Measurements from ENCODE around the gene NUDC. TPM values are rescaled to one million over a fixed set of nuclear protein-coding genes. Genes with fewer than 3 reads are reported as not detected.

Gene NUDC
- total and polyA plus RNA-seq, 4 experiments from 2014 or later = 42.0 to 98.2 (median 63.3) TPM

DNA sequence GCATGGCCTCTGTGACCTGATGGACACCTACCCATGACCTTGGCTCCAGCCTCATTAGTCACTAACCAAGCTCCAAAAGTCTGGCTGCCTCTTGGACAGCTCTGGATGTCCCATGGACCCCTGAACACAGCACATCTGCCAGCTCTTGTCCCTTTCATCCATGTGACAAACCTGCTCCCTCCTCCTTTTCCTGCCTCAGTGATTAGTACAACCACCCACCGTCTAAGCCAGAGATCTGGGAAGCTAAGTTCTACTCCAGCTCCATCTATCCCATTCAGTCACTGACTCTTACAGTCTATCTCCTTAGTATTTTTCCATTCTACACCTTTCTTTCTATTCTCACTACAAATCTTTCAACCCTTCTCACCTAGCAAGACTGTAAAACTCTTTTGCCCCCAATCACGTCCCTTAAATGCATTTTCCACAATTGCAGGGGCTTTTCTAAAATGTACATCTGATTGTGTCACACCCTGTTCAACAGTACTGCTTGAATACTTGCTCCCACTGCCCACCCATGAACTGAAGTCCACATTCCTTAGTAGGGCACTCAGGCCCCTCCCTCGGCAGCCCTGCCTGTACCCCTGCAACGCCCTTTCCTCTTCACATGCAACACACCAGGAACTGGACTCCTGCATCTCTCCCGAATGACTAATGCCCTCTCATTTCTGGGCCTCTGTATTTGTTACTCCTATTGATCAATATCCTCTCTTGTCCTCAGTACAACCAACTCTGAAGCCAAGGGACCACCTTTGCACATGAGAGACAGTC, 38.7 kb upstream of the NUDC start:
- intact Hi-C loops (cut with micrococcal nuclease) = no loop called here
- ChIA-PET POLR2A (ENCODE audit: partially characterized antibody) (interaction anchor here (1.1 kb wide), 1 partner anchor 14 kb away, joined by 3 read pairs; no protein-coding TSS in a partner anchor), CTCF (ENCODE audit: partially characterized antibody) (interaction anchor here (0.8 to 3.1 kb wide), 8 partner anchors 9 to 281 kb away, joined by 3 to 11 read pairs (median 4); partner anchors contain the start of gene GPATCH3)
- Mint-ChIP-seq H3K36me3 (peaks cover 44 to 64% of the 10 kb centered on the region in 2 donors), H3K27me3 (no peaks in the 10 kb centered on the region), H3K9me3 (peaks cover 0 to 3% (median 0%) of the 10 kb centered on the region in 8 donors), H3K27ac (peak overlapping the region in 4 of 7 donors; percentile 7 to 82 (median 22)), H3K4me1 (peaks cover 6 to 14% (median 10%) of the 10 kb centered on the region in 4 donors), H3K4me3 (no peak overlapping the region)
- DNase-seq = no peak
- Histone ChIP-seq H3K4me3 (ENCODE audit: low read length in 2 of 2) (no peak overlapping the region), H3K27me3 (ENCODE audit: insufficient read depth, low read length) (no peaks in the 10 kb centered on the region), H3K4me1 (ENCODE audit: insufficient read depth, low read length) (peaks cover 6% of the 10 kb centered on the region), H3K9me3 (ENCODE audit: control insufficient read depth in 1 of 2, low read length in 2 of 2) (no peaks in the 10 kb centered on the region), H3K36me3 (ENCODE audit: insufficient read depth, low read length) (peaks cover 61% of the 10 kb centered on the region), H3K27ac (ENCODE audit: low read depth, low read length) (no peak overlapping the region)

DNA sequence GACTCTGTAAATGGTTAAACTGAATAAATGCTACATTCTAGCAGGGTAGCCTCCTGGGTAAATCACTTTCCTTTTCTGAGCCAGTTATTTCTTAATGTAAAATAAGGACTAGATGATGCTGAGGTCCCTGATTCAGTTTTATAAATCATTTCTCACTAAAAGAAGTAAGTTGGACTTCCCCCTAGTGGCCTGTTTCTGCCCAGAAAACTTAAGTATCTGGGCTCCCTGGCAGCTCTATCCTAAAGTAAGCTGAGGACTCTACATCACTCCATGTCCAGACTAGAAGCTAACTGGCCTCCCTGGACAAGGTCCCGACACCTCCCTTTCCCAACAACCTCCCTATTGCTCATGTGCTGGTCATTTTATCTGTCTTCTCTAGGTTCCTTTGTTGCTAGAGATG, 34.4 kb upstream of the NUDC start:
- DNase-seq = peak in 2 of 5 donors; percentile 11 to 20

DNA sequence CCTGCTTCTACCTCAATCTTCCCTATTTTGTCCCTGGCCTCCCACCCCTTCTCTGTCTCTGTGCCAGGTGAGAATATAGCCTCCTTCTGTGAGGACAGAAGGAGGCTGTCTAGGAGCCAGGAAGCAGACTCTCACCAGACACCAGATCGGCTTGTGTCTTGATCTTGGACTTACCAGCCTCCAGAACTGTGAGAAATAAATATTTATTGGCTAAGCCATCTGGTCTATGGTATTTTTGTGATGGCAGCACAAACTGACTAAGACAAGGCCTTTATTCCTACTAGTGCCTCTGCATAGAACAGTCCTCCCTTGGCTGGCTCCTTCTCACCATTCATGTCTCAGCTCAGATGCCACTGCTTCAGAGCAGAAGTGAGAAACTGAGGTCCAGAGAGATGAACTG, 33.3 kb upstream of the NUDC start:
- POLR2A ChIA-PET (ENCODE audit: partially characterized antibody) = interaction anchor here (3.1 to 7.0 kb wide), 3 partner anchors 11 to 388 kb away, joined by 16 to 114 read pairs (median 27); partner anchors contain the start of gene GPATCH3

More for the DNA sequence above, 34.4 kb upstream of the NUDC start:
- peaks cover 45 to 66% of the 10 kb centered on the region in 2 donors for H3K36me3 Mint-ChIP-seq
- H3K4me1 ChIP-seq (ENCODE audit: insufficient read depth, low read length) = peaks cover 34% of the 10 kb centered on the region
- POLR2A ChIA-PET (ENCODE audit: partially characterized antibody) = interaction anchor here (0.6 to 7.0 kb wide), 4 partner anchors 12 to 267 kb away, joined by 3 to 114 read pairs (median 6); partner anchors contain the start of gene GPATCH3
- no peaks in the 10 kb centered on the region for H3K27me3 ChIP-seq (ENCODE audit: insufficient read depth, low read length)
- H3K27ac Mint-ChIP-seq = peak overlapping the region; percentile 3 to 97 (median 67)
- H3K9me3 ChIP-seq (ENCODE audit: control insufficient read depth in 1 of 2, low read length in 2 of 2) = no peaks in the 10 kb centered on the region
- peaks cover 60% of the 10 kb centered on the region for H3K36me3 ChIP-seq (ENCODE audit: insufficient read depth, low read length)
- H3K4me3 ChIP-seq (ENCODE audit: low read length in 2 of 2) = no peak overlapping the region
- peaks cover 26 to 42% (median 31%) of the 10 kb centered on the region in 4 donors for H3K4me1 Mint-ChIP-seq
- no peaks in the 10 kb centered on the region for H3K27me3 Mint-ChIP-seq
- peak overlapping the region; percentile 22 to 79 (median 52) for H3K4me3 Mint-ChIP-seq
- peaks cover 0 to 1% (median 0%) of the 10 kb centered on the region in 8 donors for H3K9me3 Mint-ChIP-seq
- CTCF ChIA-PET (ENCODE audit: partially characterized antibody) = interaction anchor here (0.6 to 3.0 kb wide), 16 partner anchors 9 to 285 kb away, joined by 3 to 14 read pairs (median 5); partner anchors contain the start of gene GPATCH3
- H3K27ac ChIP-seq (ENCODE audit: low read depth, low read length) = no peak overlapping the region
- intact Hi-C loops (cut with micrococcal nuclease) = no loop called here

DNA sequence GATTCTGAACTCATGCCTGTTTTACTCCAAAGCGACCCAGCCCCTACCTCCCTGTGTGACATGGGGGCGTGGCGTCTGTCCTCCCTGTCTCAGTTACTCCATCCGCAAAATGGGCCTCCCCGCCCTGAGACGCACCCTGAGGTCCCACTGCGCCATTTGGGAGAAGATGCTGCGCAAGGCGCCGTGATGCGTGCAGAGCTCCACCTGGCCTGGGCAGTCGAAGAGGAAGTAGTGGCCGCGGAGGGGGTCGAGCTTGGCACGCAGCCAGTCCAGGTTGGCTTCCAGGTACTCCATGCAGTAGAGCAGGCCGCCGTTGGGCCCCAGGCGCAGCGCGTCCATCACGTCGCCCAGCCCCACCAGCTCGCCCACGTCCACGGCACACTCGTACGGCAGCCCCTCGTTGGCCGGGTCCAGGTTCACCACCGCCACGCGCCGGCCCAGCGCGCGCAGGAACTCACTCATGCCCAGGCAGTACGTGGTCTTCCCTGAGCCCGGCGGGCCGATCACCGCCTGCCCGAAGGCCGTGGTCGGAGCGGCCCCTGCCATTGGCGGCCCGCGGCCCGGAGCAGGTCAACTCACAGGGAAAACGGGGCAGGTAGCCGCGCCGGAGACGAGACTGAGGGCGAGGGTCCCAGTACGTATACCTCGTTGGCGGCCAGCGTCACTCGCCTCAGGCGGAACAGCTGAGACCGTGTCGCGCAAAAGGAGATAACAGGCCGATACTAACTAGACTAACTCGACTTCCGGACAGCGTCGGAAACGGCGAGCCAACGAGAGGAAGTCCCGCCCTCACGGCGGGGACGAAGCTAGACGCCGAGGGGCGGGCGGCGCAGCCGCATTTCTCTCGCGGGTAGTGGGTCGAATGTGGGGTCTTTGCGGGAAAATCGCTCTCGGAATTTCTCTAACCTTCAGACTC, 31.7 kb upstream of the NUDC start, which contains the start of gene GPN2:
GPN2 (minus strand) TSS at position 733 of the 916 bp plus-strand sequence; CDS start at position 546, 187 bp downstream.
- ChIA-PET CTCF (ENCODE audit: partially characterized antibody) (interaction anchor here (1.1 to 3.1 kb wide), 12 partner anchors 9 to 288 kb away, joined by 3 to 15 read pairs (median 5); no protein-coding TSS in a partner anchor), POLR2A (ENCODE audit: partially characterized antibody) (interaction anchor here (0.6 to 7.0 kb wide), 24 partner anchors 9 to 1691 kb away, joined by 3 to 114 read pairs (median 5); partner anchors contain the start of genes ARID1A, GPATCH3, NUDC and SFN)
- Mint-ChIP-seq H3K9me3 (no peaks in the 10 kb centered on the region), H3K4me1 (peaks cover 22 to 46% (median 31%) of the 10 kb centered on the region in 4 donors), H3K36me3 (peaks cover 36 to 60% of the 10 kb centered on the region in 2 donors), H3K27me3 (no peaks in the 10 kb centered on the region), H3K4me3 (peak within 1 kb of the TSS; percentile 91 to 97 (median 96)), H3K27ac (peak within 1 kb of the TSS; percentile 97 to 98 (median 97))
- H3K4me3 ChIP-seq (ENCODE audit: low read length in 2 of 2) = peak within 1 kb of the TSS; percentile 81 to 98
- intact Hi-C loops (cut with micrococcal nuclease) = loop anchor here (1.0 kb wide), 2 partner anchors 10 to 25 kb away; partner anchors contain the start of gene GPATCH3
- H3K4me1 ChIP-seq (ENCODE audit: insufficient read depth, low read length) = peaks cover 34% of the 10 kb centered on the region
- peak within 1 kb of the TSS; percentile 93 for H3K27ac ChIP-seq (ENCODE audit: low read depth, low read length)
- peaks cover 53% of the 10 kb centered on the region for H3K36me3 ChIP-seq (ENCODE audit: insufficient read depth, low read length)
- H3K9me3 ChIP-seq (ENCODE audit: control insufficient read depth in 1 of 2, low read length in 2 of 2) = no peaks in the 10 kb centered on the region
- peak; percentile 72 to 84 (median 75) for DNase-seq
- H3K27me3 ChIP-seq (ENCODE audit: insufficient read depth, low read length) = no peaks in the 10 kb centered on the region

More for the DNA sequence above, 33.3 kb upstream of the NUDC start:
- intact Hi-C loops (cut with micrococcal nuclease) = no loop called here
- no peak overlapping the region for H3K27ac ChIP-seq (ENCODE audit: low read depth, low read length)
- Mint-ChIP-seq H3K36me3 (peaks cover 36 to 63% of the 10 kb centered on the region in 2 donors), H3K4me3 (peak overlapping the region; percentile 91 to 97 (median 96)), H3K9me3 (no peaks in the 10 kb centered on the region), H3K4me1 (peaks cover 22 to 42% (median 31%) of the 10 kb centered on the region in 4 donors), H3K27me3 (no peaks in the 10 kb centered on the region), H3K27ac (peak overlapping the region in 6 of 7 donors; percentile 81 to 98 (median 97))
- H3K36me3 ChIP-seq (ENCODE audit: insufficient read depth, low read length) = peaks cover 56% of the 10 kb centered on the region
- DNase-seq = no peak
- no peaks in the 10 kb centered on the region for H3K27me3 ChIP-seq (ENCODE audit: insufficient read depth, low read length)
- CTCF ChIA-PET (ENCODE audit: partially characterized antibody) = interaction anchor here (0.6 to 3.1 kb wide), 9 partner anchors 9 to 286 kb away, joined by 3 to 15 read pairs (median 9); partner anchors contain the start of gene GPATCH3
- H3K9me3 ChIP-seq (ENCODE audit: control insufficient read depth in 1 of 2, low read length in 2 of 2) = no peaks in the 10 kb centered on the region
- peaks cover 34% of the 10 kb centered on the region for H3K4me1 ChIP-seq (ENCODE audit: insufficient read depth, low read length)
- no peak overlapping the region for H3K4me3 ChIP-seq (ENCODE audit: low read length in 2 of 2)

DNA sequence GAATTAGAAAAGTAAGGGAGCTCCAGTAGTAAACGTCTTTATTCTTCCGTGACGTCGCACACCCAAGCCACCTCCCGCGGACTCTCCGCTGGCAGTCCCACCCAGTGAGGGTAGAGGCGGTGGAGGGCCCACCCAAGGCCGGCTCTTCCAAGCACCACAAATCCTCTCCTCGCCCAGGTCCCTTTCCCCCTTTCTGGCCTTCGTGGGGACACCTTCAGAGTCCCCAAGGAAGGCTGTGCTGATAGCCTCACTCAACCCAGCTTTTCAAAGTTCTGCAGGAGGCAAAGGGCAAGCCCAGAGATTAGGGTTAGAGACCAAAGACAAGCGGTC, 31.1 kb upstream of the NUDC start:
- ChIA-PET CTCF (ENCODE audit: partially characterized antibody) (interaction anchor here (1.1 to 3.1 kb wide), 7 partner anchors 9 to 289 kb away, joined by 4 to 15 read pairs (median 5); no protein-coding TSS in a partner anchor), POLR2A (ENCODE audit: partially characterized antibody) (interaction anchor here (0.6 to 7.0 kb wide), 23 partner anchors 9 to 1691 kb away, joined by 3 to 114 read pairs (median 5); partner anchors contain the start of genes ARID1A, GPATCH3, NUDC and SFN)
- peaks cover 53% of the 10 kb centered on the region for H3K36me3 ChIP-seq (ENCODE audit: insufficient read depth, low read length)
- Mint-ChIP-seq H3K27ac (peak overlapping the region; percentile 97 to 98 (median 97)), H3K36me3 (peaks cover 32 to 61% of the 10 kb centered on the region in 2 donors), H3K27me3 (no peaks in the 10 kb centered on the region), H3K4me1 (peaks cover 17 to 43% (median 31%) of the 10 kb centered on the region in 4 donors), H3K9me3 (no peaks in the 10 kb centered on the region), H3K4me3 (peak overlapping the region; percentile 91 to 97 (median 96))
- H3K4me3 ChIP-seq (ENCODE audit: low read length in 2 of 2) = peak overlapping the region; percentile 81 to 98
- DNase-seq = no peak
- H3K9me3 ChIP-seq (ENCODE audit: control insufficient read depth in 1 of 2, low read length in 2 of 2) = no peaks in the 10 kb centered on the region
- H3K27me3 ChIP-seq (ENCODE audit: insufficient read depth, low read length) = no peaks in the 10 kb centered on the region
- intact Hi-C loops (cut with micrococcal nuclease) = loop anchor here (1.0 kb wide), 2 partner anchors 10 to 25 kb away; partner anchors contain the start of gene GPATCH3
- peaks cover 34% of the 10 kb centered on the region for H3K4me1 ChIP-seq (ENCODE audit: insufficient read depth, low read length)
- H3K27ac ChIP-seq (ENCODE audit: low read depth, low read length) = peak overlapping the region; percentile 93

DNA sequence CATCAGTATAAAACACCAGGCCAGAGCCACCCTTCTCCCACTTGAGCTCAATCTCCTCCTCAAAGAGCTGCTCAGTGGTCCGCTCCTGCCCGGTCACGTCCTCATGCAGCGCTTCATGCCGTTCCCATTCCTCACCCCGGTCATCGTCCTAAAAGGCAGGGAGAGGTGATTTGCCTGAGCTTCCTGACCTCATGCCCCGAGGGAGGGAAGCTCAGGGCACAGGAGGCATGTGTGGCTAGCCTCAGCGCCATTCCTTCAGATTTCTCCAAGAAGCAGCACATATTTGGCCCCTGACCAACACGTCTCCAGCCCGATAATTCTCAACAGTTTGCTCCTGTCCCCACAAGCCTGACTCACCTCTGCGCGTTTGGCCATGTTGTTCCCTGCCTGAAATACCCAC, 27.3 kb upstream of the NUDC start:
- Mint-ChIP-seq H3K9me3 (no peaks in the 10 kb centered on the region), H3K27me3 (no peaks in the 10 kb centered on the region), H3K27ac (peak overlapping the region in 3 of 7 donors; percentile 12 to 79 (median 71)), H3K4me1 (peaks cover 9 to 40% (median 21%) of the 10 kb centered on the region in 4 donors), H3K4me3 (peak overlapping the region in 1 of 8 donors; percentile 62), H3K36me3 (peaks cover 25 to 61% of the 10 kb centered on the region in 2 donors)
- Histone ChIP-seq H3K9me3 (ENCODE audit: control insufficient read depth in 1 of 2, low read length in 2 of 2) (no peaks in the 10 kb centered on the region), H3K27ac (ENCODE audit: low read depth, low read length) (no peak overlapping the region), H3K27me3 (ENCODE audit: insufficient read depth, low read length) (no peaks in the 10 kb centered on the region), H3K36me3 (ENCODE audit: insufficient read depth, low read length) (peaks cover 44% of the 10 kb centered on the region), H3K4me3 (ENCODE audit: low read length in 2 of 2) (no peak overlapping the region), H3K4me1 (ENCODE audit: insufficient read depth, low read length) (peaks cover 23% of the 10 kb centered on the region)
- POLR2A ChIA-PET (ENCODE audit: partially characterized antibody) = no interaction called here
- intact Hi-C loops (cut with micrococcal nuclease) = no loop called here
- CTCF ChIA-PET (ENCODE audit: partially characterized antibody) = interaction anchor here (1.0 to 1.1 kb wide), 2 partner anchors 8 to 15 kb away, joined by 3 to 4 read pairs; no protein-coding TSS in a partner anchor
- no peak for DNase-seq
